Measurements from ENCODE around the gene ABCC4. TPM values are rescaled to one million over a fixed set of nuclear protein-coding genes. Genes with fewer than 3 reads are reported as not detected.

Gene ABCC4
- total RNA-seq, 1 donor: 21.4 TPM

GRCh38 chr13:95226050-95226449 is 75.2 kb downstream of the ABCC4 start:
- no peak for TF ChIP-seq CTCF (IDR thresholded peaks at IDR 0.05; ENCODE audit: insufficient read depth, low read length)
- DNase-seq (ENCODE audit: low read depth): no peak

GRCh38 chr13:95224064-95224463 is 77.2 kb downstream of the ABCC4 start:
- no peak for DNase-seq (ENCODE audit: low read depth)
- no peak overlapping the region for H3K4me3 ChIP-seq (ENCODE audit: low read depth, low read length)
- TF ChIP-seq CTCF (IDR thresholded peaks at IDR 0.05; ENCODE audit: insufficient read depth, low read length): no peak

More at GRCh38 chr13:95226050-95226449, 75.2 kb downstream of the ABCC4 start:
- no peak overlapping the region for H3K4me3 ChIP-seq (ENCODE audit: low read depth, low read length)

- no peak overlapping the region for H3K4me3 ChIP-seq (ENCODE audit: low read depth, low read length)
- no peak for DNase-seq (ENCODE audit: low read depth)
- no peak for TF ChIP-seq CTCF (IDR thresholded peaks at IDR 0.05; ENCODE audit: insufficient read depth, low read length)
Observed at GRCh38 chr13:95222733-95223018, 78.6 kb downstream of the ABCC4 start.

- no peak for TF ChIP-seq CTCF (IDR thresholded peaks at IDR 0.05; ENCODE audit: insufficient read depth, low read length)
- DNase-seq (ENCODE audit: low read depth): no peak
- H3K4me3 ChIP-seq (ENCODE audit: low read depth, low read length): no peak overlapping the region
Observed at GRCh38 chr13:95221971-95222732, 79.1 kb downstream of the ABCC4 start.

- no peak for DNase-seq (ENCODE audit: low read depth)
- no peak for TF ChIP-seq CTCF (IDR thresholded peaks at IDR 0.05; ENCODE audit: insufficient read depth, low read length)
- no peak overlapping the region for H3K4me3 ChIP-seq (ENCODE audit: low read depth, low read length)
Observed at GRCh38 chr13:95220611-95221010, 80.6 kb downstream of the ABCC4 start.

- TF ChIP-seq CTCF (IDR thresholded peaks at IDR 0.05; ENCODE audit: insufficient read depth, low read length): no peak
- H3K4me3 ChIP-seq (ENCODE audit: low read depth, low read length): no peak overlapping the region
- DNase-seq (ENCODE audit: low read depth): no peak
Observed at GRCh38 chr13:95217920-95218830, 83.1 kb downstream of the ABCC4 start.

Data from fibroblast of the aortic adventitia (primary cell).